Glutamatergic neuron (in vitro differentiated cells): Measurements from ENCODE around the gene SLC29A3. TPM values are rescaled to one million over a fixed set of nuclear protein-coding genes. Genes with fewer than 3 reads are reported as not detected.

Experiments used
- DNase-seq: peaks from one replicate; pipeline ENCODE4 v3.0.0; 2022
- H3K27ac Mint-ChIP-seq: one replicate; pipeline ENCODE4 v1.8.0; 2020; ENCODE audit warnings: mild to moderate bottlenecking, mixed read lengths, inconsistent platforms; ENCODE audit not compliant: unreplicated experiment
- H3K27me3 Mint-ChIP-seq: one replicate; pipeline ENCODE4 v1.8.0; 2020; ENCODE audit warnings: mild to moderate bottlenecking, moderate library complexity, mixed read lengths, inconsistent platforms; ENCODE audit not compliant: unreplicated experiment
- H3K36me3 Mint-ChIP-seq: one replicate; pipeline ENCODE4 v1.8.0; 2020; ENCODE audit warnings: mild to moderate bottlenecking, mixed read lengths, inconsistent platforms; ENCODE audit not compliant: unreplicated experiment
- H3K4me1 Mint-ChIP-seq: one replicate; pipeline ENCODE4 v1.8.0; 2020; ENCODE audit warnings: mild to moderate bottlenecking, low read depth, mixed read lengths, inconsistent platforms; ENCODE audit not compliant: unreplicated experiment
- H3K4me3 Mint-ChIP-seq: one replicate; pipeline ENCODE4 v1.8.0; 2020; ENCODE audit warnings: mild to moderate bottlenecking, mixed read lengths, inconsistent platforms; ENCODE audit not compliant: unreplicated experiment
- H3K9me3 Mint-ChIP-seq: one replicate; pipeline ENCODE4 v1.8.0; 2020; ENCODE audit warnings: mild to moderate bottlenecking, moderate library complexity, mixed read lengths, inconsistent platforms; ENCODE audit not compliant: unreplicated experiment
- CTCF ChIP-seq: fragments of 200-600 bp; sonication (generic); IDR thresholded peaks from one replicate; pipeline ENCODE4 v1.5.0; 2021; ENCODE audit not compliant: partially characterized antibody, unreplicated experiment
- total RNA-seq: library from RNA; stranded (reverse); fragmentation: NEBNext Ultra II Directional; extraction: Animal tissue kit (Norgen Biotek cat#: 25700); gene quantifications from one replicate; pipeline ENCODE4 v1.2.1, GENCODE V29; 2021; ENCODE audit not compliant: unreplicated experiment

The SLC29A3 gene
- total RNA-seq, 1 donor from 2014 or later: 7.8 TPM

GRCh38 chr10:71378336-71379117 lies 59.5 kb downstream of the SLC29A3 start:
- TF ChIP-seq CTCF: no peak
- Mint-ChIP-seq H3K4me1 (peaks cover 3% of the 10 kb centered on the region), H3K27ac (no peak overlapping the region), H3K9me3 (no peaks in the 10 kb centered on the region), H3K36me3 (no peaks in the 10 kb centered on the region), H3K4me3 (no peak overlapping the region), H3K27me3 (peaks cover 3% of the 10 kb centered on the region)
- DNase-seq: no peak

- peaks cover 3% of the 10 kb centered on the region for H3K4me1 Mint-ChIP-seq
- no peak overlapping the region for H3K27ac Mint-ChIP-seq
- H3K27me3 Mint-ChIP-seq: peaks cover 3% of the 10 kb centered on the region
- no peaks in the 10 kb centered on the region for H3K36me3 Mint-ChIP-seq
- DNase-seq: no peak
- no peaks in the 10 kb centered on the region for H3K9me3 Mint-ChIP-seq
- H3K4me3 Mint-ChIP-seq: no peak overlapping the region
- TF ChIP-seq CTCF: no peak
Observed at GRCh38 chr10:71379118-71379766, 60.2 kb downstream of the SLC29A3 start.

GRCh38 chr10:71380841-71381240 lies 61.8 kb downstream of the SLC29A3 start:
- no peak overlapping the region for H3K27ac Mint-ChIP-seq
- peaks cover 5% of the 10 kb centered on the region for H3K4me1 Mint-ChIP-seq
- peaks cover 2% of the 10 kb centered on the region for H3K27me3 Mint-ChIP-seq
- no peaks in the 10 kb centered on the region for H3K9me3 Mint-ChIP-seq
- TF ChIP-seq CTCF: no peak
- DNase-seq: no peak
- H3K4me3 Mint-ChIP-seq: no peak overlapping the region
- H3K36me3 Mint-ChIP-seq: no peaks in the 10 kb centered on the region

- Mint-ChIP-seq H3K4me1 (peaks cover 5% of the 10 kb centered on the region), H3K27me3 (peaks cover 2% of the 10 kb centered on the region), H3K36me3 (no peaks in the 10 kb centered on the region), H3K9me3 (no peaks in the 10 kb centered on the region), H3K27ac (no peak overlapping the region), H3K4me3 (no peak overlapping the region)
- DNase-seq: no peak
- TF ChIP-seq CTCF: no peak
Observed at GRCh38 chr10:71381611-71382010, 62.6 kb downstream of the SLC29A3 start.

- no peak overlapping the region for H3K27ac Mint-ChIP-seq
- H3K4me3 Mint-ChIP-seq: no peak overlapping the region
- TF ChIP-seq CTCF: no peak
- H3K27me3 Mint-ChIP-seq: peaks cover 2% of the 10 kb centered on the region
- no peaks in the 10 kb centered on the region for H3K36me3 Mint-ChIP-seq
- no peaks in the 10 kb centered on the region for H3K9me3 Mint-ChIP-seq
- no peak for DNase-seq
- peaks cover 5% of the 10 kb centered on the region for H3K4me1 Mint-ChIP-seq
Observed at GRCh38 chr10:71382028-71382427, 63.0 kb downstream of the SLC29A3 start.
